ENCODE measurements around the gene FOXL1.

DNA sequence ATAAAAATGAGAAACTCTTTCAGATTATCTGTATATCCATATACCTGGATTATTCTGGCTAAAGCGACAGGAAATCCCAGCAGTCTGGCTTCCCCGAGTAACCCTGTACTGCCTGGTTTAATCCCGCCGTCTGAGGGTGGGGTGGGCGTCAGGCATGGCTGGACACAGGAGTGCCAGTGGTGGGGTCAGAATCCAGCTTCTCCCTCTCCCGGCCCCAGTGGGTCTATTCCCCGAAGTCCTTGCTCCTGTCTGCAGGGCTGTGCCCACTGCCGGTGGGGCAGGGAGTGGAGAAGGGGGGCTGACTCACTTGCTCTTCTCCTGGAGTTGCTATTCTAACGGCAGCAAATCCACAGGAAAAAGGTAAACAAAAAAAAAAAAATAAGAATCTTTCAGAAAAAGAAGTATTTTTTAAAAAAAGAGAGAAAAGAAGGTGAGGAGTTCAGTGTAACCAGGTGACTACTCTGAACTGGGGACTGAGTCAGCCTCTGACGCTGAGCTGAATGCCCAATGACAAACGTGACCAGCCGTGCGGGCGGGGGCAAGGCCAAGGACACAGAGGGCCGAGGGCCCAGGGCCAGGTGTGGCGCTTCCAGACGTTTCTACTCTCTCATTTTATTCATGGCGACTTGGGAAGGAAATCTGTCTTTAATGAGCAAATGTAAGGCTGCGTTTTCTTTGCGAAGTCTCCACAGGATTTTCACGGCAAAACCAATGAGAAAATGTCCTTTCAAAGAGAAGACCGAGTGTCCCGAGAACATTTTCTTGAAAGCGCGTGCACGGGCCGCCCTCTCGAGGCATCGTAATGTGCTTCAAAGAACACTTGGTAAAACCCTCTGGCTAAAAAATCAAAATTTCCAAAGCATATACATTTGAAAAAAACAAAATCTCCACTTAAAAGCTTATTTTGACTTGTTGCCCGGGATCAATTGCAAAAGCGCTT, 47.8 kb upstream of the FOXL1 start:
- no peak for TF ChIP-seq CTCF (IDR thresholded peaks at IDR 0.05 in 2 of 3, conservative IDR thresholded peaks at IDR 0.05 in 1 of 3; ENCODE audit: insufficient read depth in 2 of 3, low read depth in 1 of 3, low read length in 3 of 3)
- no peak for TF ChIP-seq SIN3A (IDR thresholded peaks at IDR 0.05; ENCODE audit: borderline replicate concordance in 2 of 2, control insufficient read depth in 1 of 2, low read depth in 2 of 2, low read length in 2 of 2)
- TF ChIP-seq POLR2A (conservative IDR thresholded peaks at IDR 0.05), result no peak
- no peak for TF ChIP-seq USF2 (CRISPR knock-in tag; IDR thresholded peaks at IDR 0.05)
- no peak for TF ChIP-seq ZKSCAN1 (IDR thresholded peaks at IDR 0.05; ENCODE audit: low read depth, low read length)
- TF ChIP-seq BRF2 (IDR thresholded peaks at IDR 0.05; ENCODE audit: borderline replicate concordance, insufficient read depth, insufficient read length), result no peak

Data from K562 (cell line).